NCI-H226 (cell line): ENCODE results near the gene ATG13.
A peak's percentile ranks its signal among the peaks of the same experiment; 100 is the strongest.
"Not testable (repeated sequence)": the region's sequence is repeated elsewhere in the genome, so short reads cannot be mapped to it uniquely, and the experiment has no call there.

Experiments used
- DNase-seq: peaks from one replicate; pipeline ENCODE4 v3.0.0-alpha.2; 2015

ATG13 gene

DNA sequence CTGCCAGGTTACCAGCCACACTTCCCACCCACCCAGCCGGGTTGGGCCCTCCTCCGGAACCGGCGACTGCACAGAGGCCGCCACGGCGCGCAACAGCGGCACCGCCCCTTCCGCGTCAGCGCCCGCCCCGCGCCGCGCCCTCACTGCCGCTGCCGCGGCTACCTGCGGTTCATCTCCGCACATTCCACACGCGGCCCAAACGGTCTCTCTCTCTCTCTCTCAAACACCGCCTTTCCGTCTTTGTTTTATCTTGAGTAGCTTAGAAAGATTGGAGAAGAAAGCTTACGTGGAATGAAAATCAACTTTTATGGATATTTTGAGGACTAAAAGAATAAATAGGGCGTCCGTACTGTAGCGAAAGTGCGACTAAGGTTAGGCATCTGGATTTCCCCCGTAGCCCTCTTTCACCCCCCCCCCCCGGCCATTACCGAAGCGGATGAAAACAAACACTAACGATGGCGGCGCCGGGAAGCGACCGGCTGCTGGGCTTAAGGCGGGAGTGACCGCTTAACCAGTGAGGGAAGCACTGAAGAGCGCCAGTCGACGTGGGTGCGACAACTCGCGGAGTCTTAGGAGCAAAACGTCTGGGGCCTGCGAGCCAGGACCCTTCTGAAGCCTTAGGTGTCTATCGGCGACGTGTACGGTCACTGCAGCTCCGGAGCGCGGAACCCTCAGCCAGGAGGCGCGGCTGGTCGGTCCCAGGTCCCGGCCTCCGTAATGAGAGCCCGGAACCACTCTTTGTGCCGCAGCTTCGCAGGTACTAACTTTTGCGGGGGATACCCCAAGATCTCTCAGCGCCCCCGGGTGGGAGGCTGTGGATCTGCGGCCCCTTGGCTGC, at the start of gene ATG13, which contains the start of gene HARBI1:
Gene ATG13, plus strand, starts transcription at position 420 of the 838 bp plus-strand sequence. CDS start 26,739 bp downstream, outside the sequence.
Gene HARBI1, minus strand, starts transcription at position 94 of the 838 bp plus-strand sequence. CDS start 990 bp downstream, outside the sequence.
- peak; percentile 85 for DNase-seq

DNA sequence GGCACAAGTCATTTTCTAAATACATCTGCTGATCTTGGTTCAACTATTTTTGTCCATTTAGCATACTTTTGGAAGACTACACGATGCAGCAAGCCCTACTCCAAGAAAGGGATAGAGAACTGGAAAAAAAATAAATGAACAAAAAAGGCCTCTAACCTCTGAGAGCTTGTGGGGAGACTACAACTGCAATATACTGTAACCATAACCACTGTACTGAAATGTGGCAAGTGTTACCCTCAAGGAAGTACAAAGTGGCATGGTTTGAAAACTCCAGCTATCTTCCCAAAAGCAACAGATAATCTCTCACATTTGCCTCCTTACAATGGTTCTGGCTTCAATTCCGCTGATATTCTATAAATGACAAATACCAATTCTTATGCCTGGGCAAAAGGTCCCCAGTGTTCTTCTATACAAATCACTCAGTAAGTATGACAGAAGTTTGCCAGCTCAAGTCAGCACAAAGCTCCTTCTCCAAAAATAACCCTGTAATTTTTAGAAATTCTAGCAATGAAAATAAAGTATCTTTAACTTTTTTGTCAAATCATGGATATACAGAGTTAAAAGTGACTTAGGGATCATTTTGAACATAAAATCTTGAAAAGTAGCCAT, 46.5 kb upstream of the ATG13 start:
- no peak for DNase-seq

DNA sequence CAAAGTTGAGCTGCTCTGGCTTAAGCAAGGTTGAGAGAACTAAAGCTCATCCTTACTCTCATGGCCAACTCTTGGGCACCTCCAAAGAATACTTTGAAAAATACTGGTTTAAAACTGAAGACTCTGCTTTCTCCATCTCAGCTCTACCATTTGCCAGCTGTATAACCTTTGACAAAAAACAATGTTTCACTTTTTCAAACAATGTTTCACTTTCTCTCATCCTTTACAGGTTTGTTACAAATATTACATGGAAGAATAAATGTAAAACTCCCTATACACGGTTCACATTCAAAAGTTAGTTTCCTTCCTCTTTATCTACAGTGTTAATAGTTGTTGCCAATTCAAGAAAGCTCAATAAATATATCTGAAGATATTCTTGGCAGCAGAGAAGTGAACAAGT, 42.7 kb upstream of the ATG13 start:
- DNase-seq: no peak

DNA sequence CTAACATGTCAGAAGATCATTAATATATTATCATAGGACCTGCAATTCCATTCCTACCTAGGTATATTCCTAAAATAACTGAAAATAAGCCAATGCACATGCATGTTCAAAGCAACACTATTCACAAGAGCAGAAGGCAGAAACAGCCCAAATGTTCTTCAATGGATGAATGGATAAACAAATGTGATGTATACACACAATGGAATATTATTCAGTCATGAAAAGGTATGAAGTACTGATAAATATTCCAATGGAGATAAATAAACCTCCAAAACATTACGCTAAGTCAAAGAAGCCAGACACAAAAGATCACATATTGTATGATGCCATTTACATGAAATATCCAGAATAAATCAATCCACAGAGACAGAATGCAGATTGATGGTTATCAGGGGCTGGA, 40.3 kb upstream of the ATG13 start:
- DNase-seq: no peak

DNA sequence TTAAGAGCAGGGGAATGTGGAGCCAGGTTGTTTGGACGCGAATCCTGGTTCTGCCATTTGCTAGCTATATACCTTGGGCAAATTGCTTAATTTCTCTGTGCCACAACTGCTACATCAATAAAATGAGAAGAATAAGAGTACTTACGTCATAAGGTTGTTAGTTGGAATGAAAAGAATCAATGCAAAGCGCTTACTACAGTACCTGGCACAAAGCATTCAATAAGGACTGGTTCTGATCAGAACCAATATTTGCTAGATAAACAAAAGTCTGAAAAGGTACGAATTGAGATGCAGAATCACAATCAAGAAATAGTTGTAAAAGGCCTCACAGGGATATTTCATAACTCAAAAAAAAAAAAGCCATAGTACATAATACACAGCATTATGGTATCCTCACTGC, 34.8 kb upstream of the ATG13 start:
- no peak for DNase-seq

DNA sequence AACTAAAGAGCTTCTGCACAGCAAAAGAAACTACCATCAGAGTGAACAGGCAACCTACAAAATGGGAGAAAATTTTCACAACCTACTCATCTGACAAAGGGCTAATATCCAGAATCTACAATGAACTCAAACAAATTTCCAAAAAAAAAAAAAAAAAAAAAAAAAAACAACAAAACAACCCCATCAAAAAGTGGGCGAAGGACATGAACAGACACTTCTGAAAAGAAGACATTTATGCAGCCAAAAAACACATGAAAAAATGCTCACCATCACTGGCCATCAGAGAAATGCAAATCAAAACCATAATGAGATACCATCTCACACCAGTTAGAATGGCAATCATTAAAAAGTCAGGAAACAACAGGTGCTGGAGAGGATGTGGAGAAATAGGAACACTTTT, 33.8 kb upstream of the ATG13 start:
- DNase-seq: not testable (repeated sequence)

DNA sequence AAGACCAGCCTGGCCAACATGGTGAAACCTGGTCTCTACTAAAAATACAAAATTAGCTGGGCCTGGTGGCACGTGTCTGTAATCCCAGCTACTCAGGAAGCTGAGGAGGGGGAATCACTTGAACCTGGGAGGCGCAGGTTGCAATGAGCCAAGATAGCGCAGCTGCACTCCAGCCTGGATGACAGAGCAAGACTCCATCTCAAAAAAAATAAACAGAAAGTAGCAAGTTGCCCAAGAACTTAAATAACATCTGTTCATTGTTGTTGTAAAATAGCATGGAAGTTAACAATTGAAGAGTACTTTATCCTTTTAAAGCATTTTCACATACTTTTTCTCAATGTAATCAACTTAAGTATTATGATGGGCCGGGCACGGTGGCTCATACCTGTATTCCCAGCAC, 29.2 kb upstream of the ATG13 start:
- DNase-seq: no peak

DNA sequence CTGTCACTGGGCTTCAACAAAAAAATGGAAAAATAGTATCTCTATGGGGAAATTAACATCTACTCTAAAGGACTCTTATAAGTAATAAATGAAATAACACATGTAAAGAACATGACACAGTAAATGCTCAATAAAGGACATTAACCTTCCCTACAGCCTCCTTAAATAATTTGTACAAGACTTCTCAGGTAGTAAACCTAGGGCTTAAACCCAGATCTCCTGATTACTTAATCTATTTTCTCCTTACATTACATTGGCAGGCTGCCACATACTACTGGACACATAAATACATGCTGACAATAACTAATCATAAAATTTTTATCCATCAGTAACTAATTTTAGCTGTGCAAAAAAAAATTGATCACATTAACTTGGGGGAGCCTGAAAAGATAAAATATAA, 28.4 kb upstream of the ATG13 start:
- no peak for DNase-seq

DNA sequence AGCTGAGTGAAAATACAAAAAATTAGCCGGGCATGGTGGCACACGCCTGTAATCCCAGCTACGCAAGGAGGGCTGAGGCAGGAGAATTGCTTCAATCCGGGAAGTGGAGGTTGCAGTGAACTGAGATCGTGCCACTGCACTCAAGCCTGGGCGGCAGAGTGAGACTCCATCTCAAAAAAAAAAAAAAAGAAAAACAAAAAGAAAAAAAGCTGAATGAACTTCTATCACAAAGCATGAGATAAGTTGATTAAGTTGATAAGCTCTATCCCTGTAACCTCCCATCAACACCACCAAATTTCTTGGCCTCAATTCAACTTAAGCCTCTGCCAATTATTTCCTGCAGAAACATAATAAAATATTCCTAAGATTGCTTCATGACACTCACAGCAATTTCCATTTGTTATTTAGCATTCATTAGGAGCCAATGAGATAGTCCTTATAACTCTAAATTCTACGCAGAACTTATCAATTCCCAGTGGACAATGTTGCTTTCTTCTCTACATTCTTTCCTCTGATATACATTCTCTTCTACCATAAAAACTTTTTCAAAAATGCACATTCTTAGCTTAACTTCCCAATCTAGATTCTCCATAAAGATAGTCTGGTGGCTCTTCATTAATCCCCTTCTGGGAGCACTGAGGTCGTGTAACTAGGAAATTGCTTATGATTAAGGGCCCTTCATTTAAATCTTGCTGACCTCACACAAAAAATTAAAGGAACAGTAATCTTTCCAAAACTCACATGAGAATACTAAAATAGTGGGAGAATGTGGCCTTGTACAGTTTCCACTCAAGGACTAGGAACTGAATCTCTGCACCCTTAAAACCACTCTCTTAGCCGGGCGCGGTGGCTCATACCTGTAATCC, 26.4 kb upstream of the ATG13 start:
- no peak for DNase-seq

DNA sequence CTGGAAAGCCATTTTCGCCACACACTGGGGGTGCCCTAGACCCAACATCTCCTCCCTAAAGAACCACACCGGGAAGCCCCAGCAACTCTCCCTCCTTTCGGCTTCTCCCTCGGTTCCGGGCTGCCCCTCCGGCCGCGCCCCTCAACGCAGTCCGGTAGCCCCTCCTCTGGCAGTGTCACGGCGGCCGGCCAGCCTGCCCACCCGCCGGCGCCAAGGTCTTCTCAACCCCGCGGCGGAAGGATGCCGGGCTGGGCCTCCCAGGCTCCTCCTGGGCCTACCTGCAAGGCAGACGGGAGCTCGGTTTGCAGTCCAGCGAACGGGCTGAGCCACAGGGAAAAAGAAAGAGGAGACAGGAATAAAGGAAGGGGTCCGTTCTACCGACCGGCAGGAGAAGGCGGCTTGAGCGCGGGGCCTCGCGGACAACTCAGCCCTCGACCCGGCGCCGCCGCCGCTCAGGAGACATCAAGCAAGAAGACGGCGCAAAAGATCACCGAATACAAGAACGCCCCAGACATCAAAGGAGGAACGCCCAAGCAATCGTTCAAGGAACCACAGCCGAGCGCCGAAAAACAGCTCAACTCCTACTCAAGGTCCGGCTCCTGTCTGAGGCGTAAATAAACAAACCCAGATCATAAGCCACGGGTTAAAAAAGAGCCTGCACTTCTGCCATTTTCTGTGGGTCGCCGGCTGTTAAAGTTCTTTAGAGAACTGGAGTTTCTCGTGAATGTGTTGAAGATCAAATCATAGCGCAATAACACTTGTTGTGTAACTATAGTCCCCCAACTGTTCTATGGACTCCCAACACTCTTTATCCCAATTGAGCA, 23.6 kb upstream of the ATG13 start, which contains the start of gene AMBRA1:
Gene AMBRA1, minus strand, starts transcription at position 474 of the 824 bp plus-strand sequence. CDS start 45,643 bp downstream, outside the sequence.
- peak; percentile 87 for DNase-seq

DNA sequence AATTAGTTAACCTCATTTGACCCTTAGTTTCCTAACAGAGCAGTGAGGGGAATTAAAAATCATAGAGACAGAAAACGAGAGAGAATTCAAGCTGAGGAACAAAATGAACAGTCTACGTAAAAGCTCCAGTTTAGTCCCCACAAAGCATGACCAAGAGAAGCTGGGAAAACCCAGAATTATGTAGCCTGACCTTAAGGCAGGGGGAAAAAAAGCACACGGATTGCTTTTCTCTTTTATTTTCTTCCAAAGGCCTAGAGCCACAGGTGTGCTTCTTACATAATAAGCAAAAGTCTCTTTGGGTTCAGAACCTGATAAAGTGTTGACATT, 23.0 kb upstream of the ATG13 start:
- no peak for DNase-seq

DNA sequence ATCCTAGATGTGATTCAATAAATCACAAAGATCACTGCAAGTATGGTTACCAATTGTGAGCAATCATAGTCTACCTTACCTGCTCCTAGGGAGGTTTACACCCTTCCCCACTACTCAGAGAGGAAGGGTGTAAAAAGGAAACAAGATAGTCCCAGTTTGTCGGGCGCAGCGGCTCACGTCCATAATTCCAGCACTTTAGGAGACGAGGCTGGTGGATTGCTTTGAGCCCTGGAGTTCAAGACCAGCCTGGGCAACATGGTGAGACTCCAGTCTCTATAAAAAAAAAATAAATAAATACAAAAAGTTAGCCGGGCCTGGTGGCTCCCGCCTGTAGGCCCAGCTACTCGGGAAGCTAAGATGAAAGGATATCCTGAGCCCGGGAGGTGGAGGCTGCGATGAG, 22.6 kb upstream of the ATG13 start:
- no peak for DNase-seq

DNA sequence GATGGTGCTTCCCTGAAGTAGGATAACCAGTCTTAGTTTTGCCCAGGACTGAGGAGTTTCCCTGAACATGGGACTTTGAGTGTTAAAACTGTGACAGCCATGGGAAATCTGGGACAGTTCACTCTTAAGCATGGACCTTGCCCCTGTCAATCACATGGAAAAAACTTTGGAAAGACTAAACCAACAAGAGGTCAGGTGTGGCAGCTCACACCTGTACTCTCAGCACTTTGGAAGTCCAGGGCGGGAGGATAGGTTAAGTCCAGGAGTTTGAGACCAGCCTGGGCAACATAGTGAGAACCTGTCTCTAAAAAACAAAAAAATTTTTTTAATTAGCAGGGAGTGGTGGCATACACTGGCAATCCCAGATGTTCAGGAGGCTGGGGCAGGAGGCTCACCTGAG, 20.2 kb upstream of the ATG13 start:
- no peak for DNase-seq

DNA sequence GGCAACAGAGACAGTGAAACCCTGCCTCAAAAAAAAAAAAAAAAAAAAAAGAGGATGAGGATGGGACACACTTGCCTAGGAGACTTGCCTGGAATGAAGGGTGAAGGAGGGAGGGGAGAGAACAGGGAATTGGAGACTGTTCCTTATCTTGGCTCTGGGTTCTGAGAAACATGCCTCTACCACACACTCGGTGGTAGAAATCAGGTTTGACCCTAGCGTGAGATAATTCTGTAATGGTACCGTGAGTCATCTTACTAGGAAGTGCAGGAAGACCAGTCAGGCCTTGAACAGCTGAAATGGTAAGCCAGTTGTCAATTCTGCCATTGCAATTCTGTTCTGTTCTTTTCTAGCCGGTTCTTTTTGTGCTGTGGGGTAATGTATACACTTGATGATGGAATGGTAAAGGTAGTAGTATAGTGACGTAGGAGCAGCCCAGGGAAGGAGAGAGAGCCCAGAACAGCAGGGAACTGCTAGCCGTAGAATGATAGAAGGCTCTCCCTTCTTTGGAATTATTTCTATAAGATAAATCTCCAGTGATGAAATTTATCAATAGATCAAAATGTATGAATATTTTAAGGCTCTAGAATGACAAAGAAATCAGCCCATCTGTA, 19.6 kb upstream of the ATG13 start:
- peak; percentile 83 for DNase-seq

DNA sequence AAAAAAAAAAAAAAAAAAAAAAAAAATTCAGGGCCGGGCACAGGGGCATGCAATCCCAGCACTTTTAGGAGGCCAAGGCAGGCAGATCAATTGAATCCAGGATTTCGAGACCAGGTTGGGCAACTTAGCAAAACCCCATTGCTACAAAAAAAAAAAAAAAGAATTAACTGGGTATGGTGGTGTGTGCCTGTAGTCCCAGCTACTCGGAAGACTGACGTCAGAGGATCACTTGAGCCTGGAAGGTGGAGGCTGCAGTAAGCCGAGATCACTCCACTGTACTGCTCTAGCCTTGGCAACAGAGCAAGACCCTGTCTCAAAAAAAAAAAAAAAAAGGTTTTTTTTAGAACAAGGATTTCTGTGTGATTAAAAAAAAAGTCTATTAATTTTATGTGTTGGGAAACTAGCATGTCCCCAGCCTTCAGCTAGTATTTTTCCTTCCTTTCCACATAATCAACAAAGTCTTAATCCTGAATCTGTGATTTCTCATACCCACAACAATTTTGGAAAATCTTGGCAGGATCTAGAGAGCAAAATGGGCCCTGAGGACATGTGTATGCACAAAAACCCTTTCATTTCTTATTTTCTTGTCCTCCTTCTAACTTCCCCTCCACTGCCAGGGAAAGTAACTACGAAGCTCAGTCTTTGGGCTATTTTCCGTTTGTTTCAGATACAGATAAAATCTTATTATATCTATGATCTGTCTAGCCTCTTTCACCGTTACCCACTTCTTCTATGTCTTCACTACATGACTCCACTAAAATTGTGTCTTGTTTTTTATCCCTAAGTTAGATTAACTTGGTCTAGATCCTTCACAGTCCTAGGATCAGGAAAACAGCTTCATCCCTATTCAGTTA, 17.8 kb upstream of the ATG13 start:
- DNase-seq: no peak

DNA sequence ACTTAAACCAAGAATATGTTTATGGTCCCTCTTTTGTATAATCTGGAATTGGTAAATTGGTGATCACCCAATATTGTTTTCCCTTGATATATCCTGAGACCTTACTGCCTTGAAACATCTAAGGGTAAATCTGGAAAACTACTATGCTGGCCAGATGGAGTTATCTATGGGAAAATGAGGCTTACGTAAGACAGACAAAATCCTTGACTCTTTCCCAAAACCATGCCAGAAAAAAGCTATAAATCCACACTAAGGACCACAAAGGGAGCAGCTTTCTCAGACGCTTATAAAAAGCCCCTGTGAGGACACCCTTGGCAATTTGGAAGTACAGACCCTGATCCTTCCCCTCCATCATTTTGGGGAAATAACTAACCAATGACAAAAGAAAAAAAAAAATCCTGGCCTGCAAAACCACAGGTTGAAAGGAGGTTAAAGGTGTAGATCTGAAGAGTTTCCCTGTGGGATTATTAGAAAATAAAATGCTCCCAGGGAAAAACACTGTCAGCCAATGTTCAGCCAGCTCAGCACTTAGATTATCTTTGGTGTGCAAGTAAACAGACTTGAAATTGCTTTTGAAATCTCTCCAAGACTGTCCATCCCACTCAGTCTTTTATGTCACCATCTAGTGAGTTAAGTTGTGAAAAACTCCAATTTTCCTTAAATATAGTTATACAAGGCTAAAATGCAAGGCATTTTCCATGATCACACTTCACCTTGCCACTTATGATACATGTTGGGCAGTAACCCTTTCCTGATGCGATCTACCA, 17.0 kb upstream of the ATG13 start:
- no peak for DNase-seq

DNA sequence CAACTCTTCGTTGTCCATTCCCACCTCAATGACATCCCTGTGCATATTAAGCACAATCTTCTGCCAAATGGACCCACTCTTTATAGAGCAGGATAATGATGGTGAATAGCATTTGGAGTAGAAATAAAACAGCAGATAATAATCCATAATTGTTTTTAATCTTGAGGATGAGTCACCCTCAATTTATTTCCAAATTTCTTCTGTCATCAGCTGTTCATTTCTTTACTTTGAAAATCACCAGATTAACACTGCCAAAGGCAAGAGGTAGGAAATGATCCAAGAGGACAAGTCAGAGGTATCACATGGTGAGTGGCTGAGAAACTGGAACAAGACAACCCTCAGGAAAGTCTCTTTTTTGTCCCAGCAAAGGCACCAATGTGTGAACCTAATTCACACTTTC, 16.2 kb upstream of the ATG13 start:
- DNase-seq: no peak

DNA sequence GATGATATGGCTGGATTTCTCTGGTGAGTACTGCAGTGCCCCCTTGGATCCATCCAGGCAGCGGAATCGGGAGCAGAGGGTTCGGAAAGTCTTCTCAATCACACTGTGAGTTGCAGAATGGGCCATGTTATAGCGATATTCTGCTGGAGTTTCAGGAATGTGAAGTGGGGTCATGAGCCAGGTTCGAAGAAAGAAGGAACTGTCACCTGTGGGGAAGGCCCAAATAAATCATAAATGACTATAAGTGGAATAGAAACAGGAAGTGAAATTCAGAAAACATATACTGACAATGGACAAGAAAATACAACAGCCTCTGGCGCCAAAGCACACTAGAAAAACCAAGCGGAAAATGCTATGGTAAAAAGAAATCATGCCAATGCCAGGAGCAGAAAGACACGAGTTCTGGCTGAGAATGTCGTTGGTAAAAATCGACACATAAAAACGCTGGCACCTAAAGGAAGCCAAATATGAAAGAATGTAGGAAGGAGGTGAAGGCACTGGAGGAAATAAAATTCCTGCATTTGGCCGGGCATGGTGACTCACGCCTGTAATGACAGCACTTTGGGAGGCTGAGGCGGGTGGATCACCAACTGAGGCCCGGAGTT, 13.5 kb upstream of the ATG13 start:
- no peak for DNase-seq

DNA sequence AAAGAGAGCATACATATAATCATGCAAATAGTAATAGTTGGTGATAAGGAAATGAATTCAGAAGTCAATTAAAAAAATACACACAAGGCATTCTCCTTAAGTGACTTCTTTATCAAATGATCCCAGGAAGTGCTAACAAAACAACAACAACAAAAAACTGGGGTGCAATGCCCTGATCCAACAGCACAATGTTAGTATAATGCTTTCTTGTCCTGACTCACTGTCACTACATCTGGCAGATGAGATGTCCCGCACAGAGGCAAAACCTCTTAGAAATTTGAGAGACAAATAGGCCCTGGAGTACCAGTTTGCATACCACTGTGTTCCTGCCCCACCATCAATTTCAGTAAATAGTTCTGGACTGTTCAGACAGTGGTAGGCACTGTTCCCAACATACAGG, 12.6 kb upstream of the ATG13 start:
- no peak for DNase-seq

DNA sequence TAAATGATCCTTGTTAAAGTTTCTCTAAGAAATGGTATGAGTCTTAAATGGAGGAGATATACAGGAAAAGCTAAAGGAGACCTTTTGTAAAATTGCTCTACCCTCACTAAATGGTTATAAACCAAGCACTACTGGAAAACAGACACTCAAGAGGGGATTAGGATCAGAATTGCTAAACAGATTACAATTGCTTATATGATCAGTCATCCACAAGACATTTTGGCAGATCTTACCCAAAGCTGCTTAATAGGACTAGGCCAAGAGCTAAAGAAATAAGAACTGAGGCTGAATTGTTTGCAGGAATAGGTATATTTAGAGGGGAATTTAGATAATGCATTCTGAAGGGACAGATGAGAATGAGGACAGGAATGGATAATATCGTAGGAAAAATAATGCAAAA, 9.8 kb upstream of the ATG13 start:
- DNase-seq: no peak
